NCI-H774 (cell line): ENCODE measurements around the gene HOXC4.
A peak's percentile ranks its signal among the peaks of the same experiment; 100 is the strongest.

Experiments
- DNase-seq: peaks from one replicate; lab custom pipeline; 2025; lab: John Stamatoyannopoulos, UW

Gene HOXC4

GRCh38 chr12:54016051-54016450 lies 37.6 kb upstream of the HOXC4 start:
- no peak for DNase-seq

GRCh38 chr12:54016478-54016964 lies 37.1 kb upstream of the HOXC4 start:
- DNase-seq, result peak; percentile 76

GRCh38 chr12:54017027-54017788 lies 36.4 kb upstream of the HOXC4 start:
- DNase-seq, result peak; percentile 75

GRCh38 chr12:54017878-54018467 lies 35.7 kb upstream of the HOXC4 start:
- DNase-seq, result peak; percentile 95

- no peak for DNase-seq
Measured at GRCh38 chr12:54018468-54018984, 35.1 kb upstream of the HOXC4 start.

- DNase-seq, result no peak
Measured at GRCh38 chr12:54019091-54019811, 34.4 kb upstream of the HOXC4 start.

- no peak for DNase-seq
Measured at GRCh38 chr12:54019924-54020590, 33.6 kb upstream of the HOXC4 start.

GRCh38 chr12:54020591-54021405 lies 32.8 kb upstream of the HOXC4 start:
- DNase-seq, result no peak

- DNase-seq, result no peak
Measured at GRCh38 chr12:54021432-54022013, 32.1 kb upstream of the HOXC4 start.

GRCh38 chr12:54022960-54023884 lies 30.4 kb upstream of the HOXC4 start:
- no peak for DNase-seq

- DNase-seq, result no peak
Measured at GRCh38 chr12:54024127-54024526, 29.5 kb upstream of the HOXC4 start.

- DNase-seq, result no peak
Measured at GRCh38 chr12:54024581-54025305, 28.9 kb upstream of the HOXC4 start.

- DNase-seq, result no peak
Measured at GRCh38 chr12:54025499-54026405, 27.9 kb upstream of the HOXC4 start.

GRCh38 chr12:54026640-54027441 lies 26.8 kb upstream of the HOXC4 start:
- DNase-seq, result no peak

- no peak for DNase-seq
Measured at GRCh38 chr12:54027442-54027786, 26.2 kb upstream of the HOXC4 start.

- no peak for DNase-seq
Measured at GRCh38 chr12:54028314-54029201, 25.1 kb upstream of the HOXC4 start, which contains the start of gene HOXC6. TSS of gene HOXC6 (plus strand) at chr12:54028440. CDS start at chr12:54028522, 82 bp downstream.
